ENCODE data around the gene HSPA8. TPM values are rescaled to one million over a fixed set of nuclear protein-coding genes. Genes with fewer than 3 reads are reported as not detected.
"Not testable (repeated sequence)": the region's sequence is repeated elsewhere in the genome, so short reads cannot be mapped to it uniquely, and the experiment has no call there.

Gene HSPA8
- total RNA-seq, 4 donors from 2014 or later, result 767 to 1,626 (median 1,046) TPM

DNA sequence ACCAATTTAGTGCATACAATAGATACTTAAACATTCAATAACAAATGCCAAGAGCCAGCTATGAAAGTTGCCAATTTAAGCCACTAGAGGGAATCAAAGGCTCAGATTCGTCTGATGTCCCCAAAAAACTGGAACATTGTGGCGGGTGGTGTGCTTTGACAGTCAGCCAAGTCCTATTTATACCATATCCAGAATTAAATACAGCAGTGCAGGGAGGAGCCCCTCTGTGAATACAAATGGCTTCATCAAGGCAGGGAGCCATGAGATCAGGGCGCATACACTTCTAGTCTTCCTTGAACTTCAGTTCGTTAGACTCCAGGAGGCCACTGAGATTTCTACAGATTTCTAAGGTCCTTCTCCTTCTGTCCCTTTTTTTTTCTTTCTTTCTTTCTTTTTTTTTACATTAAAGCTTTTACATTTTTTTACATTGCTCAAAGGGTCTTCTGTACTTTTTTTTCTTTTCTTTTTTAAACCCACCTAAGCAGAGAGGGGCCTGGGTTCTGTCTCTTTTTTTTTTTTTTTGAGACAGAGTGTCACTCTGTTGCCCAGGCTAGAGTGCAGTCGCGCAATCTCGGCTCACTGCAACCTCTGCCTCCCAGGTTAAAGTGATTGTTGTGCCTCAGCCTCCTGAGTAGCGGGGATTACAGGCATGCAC lies 41.5 kb upstream of the HSPA8 start:
- Histone ChIP-seq H3K27me3 (no peaks in the 10 kb centered on the region), H3K27ac (peak overlapping the region in 3 of 4 donors; percentile 49 to 54 (median 53)), H3K4me1 (peaks cover 0 to 38% (median 11%) of the 10 kb centered on the region in 3 donors), H3K36me3 (no peaks in the 10 kb centered on the region), H3K9me3 (no peaks in the 10 kb centered on the region), H3K4me3 (no peak overlapping the region)
- DNase-seq, result no peak
- WGBS, 2 donors, result 50 to 53% methylated on average over 8 of the region's 8 CpGs
- no peak for TF ChIP-seq POLR2A (IDR thresholded peaks at IDR 0.05)
- TF ChIP-seq, protein P1, sequence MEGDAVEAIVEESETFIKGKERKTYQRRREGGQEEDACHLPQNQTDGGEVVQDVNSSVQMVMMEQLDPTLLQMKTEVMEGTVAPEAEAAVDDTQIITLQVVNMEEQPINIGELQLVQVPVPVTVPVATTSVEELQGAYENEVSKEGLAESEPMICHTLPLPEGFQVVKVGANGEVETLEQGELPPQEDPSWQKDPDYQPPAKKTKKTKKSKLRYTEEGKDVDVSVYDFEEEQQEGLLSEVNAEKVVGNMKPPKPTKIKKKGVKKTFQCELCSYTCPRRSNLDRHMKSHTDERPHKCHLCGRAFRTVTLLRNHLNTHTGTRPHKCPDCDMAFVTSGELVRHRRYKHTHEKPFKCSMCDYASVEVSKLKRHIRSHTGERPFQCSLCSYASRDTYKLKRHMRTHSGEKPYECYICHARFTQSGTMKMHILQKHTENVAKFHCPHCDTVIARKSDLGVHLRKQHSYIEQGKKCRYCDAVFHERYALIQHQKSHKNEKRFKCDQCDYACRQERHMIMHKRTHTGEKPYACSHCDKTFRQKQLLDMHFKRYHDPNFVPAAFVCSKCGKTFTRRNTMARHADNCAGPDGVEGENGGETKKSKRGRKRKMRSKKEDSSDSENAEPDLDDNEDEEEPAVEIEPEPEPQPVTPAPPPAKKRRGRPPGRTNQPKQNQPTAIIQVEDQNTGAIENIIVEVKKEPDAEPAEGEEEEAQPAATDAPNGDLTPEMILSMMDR (IDR thresholded peaks at IDR 0.05), result peak; percentile 31 to 72 (median 52)
- intact Hi-C loops (cut with DNase I), result no loop called here

DNA sequence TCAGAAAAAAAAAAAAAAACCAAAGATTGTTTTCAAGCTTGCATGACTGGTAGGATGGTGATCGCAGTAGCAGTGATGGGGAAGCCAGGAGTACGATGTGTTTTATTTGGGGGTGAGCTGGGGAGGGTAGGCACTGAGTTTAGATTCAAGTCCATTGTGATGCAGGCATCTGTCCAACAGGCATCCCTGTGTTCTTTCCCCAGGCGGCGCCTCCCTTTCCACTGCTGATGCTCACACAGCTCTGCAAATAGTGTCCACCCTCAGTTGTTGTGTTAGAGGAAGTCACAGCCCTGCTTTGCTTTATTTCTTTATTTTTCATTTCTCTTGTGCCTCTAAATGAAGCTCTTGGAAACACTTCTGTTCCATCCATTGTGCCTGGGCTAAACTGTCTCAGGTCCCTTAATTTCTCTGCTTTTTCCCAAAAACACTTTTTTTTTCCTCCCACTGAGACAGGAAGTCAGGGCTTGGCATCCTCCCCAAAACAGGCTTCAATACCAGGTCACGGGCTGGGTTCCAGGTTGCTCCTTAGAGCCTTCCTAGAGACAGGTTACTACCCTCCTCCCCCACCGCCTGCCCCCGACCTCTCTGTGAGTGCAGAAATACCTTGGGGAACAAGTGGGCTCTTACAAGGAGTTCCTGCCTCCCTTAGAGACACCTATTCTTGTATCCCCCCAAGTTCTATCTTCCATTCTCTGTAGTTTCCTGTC lies 38.6 kb upstream of the HSPA8 start:
- no peak for TF ChIP-seq POLR2A (IDR thresholded peaks at IDR 0.05)
- TF ChIP-seq, protein P1 (IDR thresholded peaks at IDR 0.05), result no peak
- no peak for DNase-seq
- H3K4me1 ChIP-seq, result peaks cover 0 to 38% (median 11%) of the 10 kb centered on the region in 3 donors
- H3K27ac ChIP-seq, result peak overlapping the region in 2 of 4 donors; percentile 21 to 30
- intact Hi-C loops (cut with DNase I), result no loop called here
- H3K27me3 ChIP-seq, result no peaks in the 10 kb centered on the region
- no peak overlapping the region for H3K4me3 ChIP-seq
- 44 to 50% methylated on average over 7 of the region's 7 CpGs for WGBS, 2 donors
- no peaks in the 10 kb centered on the region for H3K36me3 ChIP-seq
- H3K9me3 ChIP-seq, result no peaks in the 10 kb centered on the region

DNA sequence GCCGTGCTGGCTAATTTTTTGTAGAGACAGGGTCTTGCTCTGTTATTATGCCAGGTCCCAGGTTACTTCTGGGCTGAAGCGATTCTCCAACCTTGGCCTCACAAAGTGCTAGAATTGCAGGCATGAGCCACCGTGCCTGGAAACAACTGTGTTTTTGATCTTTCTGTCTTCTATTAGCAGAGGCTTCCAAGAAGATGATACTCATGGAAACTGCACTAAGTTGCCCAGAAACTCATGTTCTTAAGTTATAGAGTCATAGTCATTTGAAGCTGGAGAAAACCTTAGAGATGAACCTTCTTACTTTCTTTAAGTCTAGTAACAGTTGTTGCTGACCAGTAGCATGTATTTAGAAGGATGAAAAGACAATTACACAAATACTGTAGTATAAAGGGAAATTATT lies 37.1 kb upstream of the HSPA8 start:
- no peak for TF ChIP-seq POLR2A (IDR thresholded peaks at IDR 0.05)
- TF ChIP-seq, protein P1 (IDR thresholded peaks at IDR 0.05), result no peak
- intact Hi-C loops (cut with DNase I), result no loop called here
- Histone ChIP-seq H3K27ac (no peak overlapping the region), H3K36me3 (no peaks in the 10 kb centered on the region), H3K9me3 (no peaks in the 10 kb centered on the region), H3K27me3 (no peaks in the 10 kb centered on the region), H3K4me3 (no peak overlapping the region), H3K4me1 (peaks cover 0 to 29% (median 11%) of the 10 kb centered on the region in 3 donors)
- DNase-seq, result no peak
- 58% methylated on average over 3 of the region's 3 CpGs; no CpG with 5 or more reads in 1 of the 2 donors for WGBS, 2 donors

DNA sequence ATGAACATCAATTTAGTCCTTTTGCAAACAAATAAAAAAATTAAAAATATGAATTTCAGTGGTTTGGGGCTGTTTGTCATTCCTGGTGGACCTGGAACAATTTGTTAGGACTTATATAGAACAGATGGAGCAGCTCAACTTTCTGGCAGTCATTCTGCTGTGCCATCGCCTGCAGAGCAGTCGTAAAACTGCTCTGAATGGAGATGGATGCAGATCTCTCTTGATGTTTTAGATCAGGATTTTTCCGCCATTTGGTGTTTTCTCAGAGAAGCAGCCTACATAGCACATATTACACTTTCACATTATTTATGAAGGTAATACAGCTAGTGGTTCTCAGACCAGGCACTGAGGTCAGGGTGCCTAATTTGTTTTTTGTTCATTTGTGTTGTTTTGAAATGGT lies 31.8 kb upstream of the HSPA8 start:
- WGBS, 2 donors, result 94 to 95% methylated on average over 3 of the region's 3 CpGs
- intact Hi-C loops (cut with DNase I), result no loop called here
- no peak overlapping the region for H3K4me3 ChIP-seq
- H3K9me3 ChIP-seq, result no peaks in the 10 kb centered on the region
- H3K36me3 ChIP-seq, result no peaks in the 10 kb centered on the region
- H3K27ac ChIP-seq, result no peak overlapping the region
- no peak for DNase-seq
- no peak for TF ChIP-seq POLR2A (IDR thresholded peaks at IDR 0.05)
- TF ChIP-seq, protein P1 (IDR thresholded peaks at IDR 0.05), result no peak
- H3K4me1 ChIP-seq, result no peaks in the 10 kb centered on the region
- H3K27me3 ChIP-seq, result no peaks in the 10 kb centered on the region

DNA sequence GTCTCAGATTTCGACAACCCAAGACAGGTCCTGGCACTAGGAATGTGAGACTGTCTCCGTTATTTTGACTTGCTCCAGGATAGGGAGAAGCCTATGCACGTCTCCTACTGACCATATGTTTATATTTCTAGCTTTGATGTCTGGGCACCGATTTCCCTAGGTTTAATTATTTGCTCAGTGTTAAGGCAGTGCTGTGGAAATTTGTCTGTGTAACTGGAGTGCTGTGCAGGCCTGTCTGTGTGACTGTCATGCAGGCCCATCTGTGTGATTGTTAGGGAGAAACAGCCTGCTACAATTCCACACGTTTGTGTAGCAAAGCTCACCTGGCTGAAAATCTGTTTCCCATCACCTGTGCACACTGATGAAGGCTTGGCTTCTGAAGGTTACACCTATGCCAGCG lies 29.6 kb upstream of the HSPA8 start:
- H3K27me3 ChIP-seq, result no peaks in the 10 kb centered on the region

DNA sequence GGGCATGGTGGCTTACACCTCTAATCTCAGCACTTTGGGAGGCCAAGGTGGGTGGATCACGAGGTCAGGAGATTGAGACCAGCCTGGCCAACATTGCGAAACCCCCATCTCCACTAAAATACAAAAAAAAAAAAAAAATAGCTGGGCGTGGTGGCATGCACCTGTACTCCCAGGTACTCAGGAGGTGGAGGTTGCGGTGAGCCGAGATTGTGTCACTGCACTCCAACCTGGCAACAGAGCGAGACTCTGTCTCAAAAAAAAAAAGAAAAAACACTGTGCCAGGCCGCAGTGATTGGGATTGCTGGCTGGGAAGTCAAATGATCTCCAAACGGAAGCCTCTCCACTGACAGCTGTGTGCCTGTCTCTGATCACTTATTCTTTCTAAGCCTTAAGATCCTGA lies 28.2 kb upstream of the HSPA8 start:
- H3K4me1 ChIP-seq; H3K9me3 ChIP-seq; DNase-seq; H3K27me3 ChIP-seq; H3K4me3 ChIP-seq; H3K36me3 ChIP-seq; intact Hi-C loops (cut with DNase I); H3K27ac ChIP-seq: not testable (repeated sequence)
- 83 to 94% methylated on average over 8 of the region's 8 CpGs for WGBS, 2 donors

More for the DNA sequence above, 29.6 kb upstream of the HSPA8 start:
- H3K27ac ChIP-seq, result no peak overlapping the region
- H3K4me1 ChIP-seq, result no peaks in the 10 kb centered on the region
- intact Hi-C loops (cut with DNase I), result no loop called here
- H3K4me3 ChIP-seq, result no peak overlapping the region
- WGBS, 2 donors, result 44 to 55% methylated on average over 6 of the region's 6 CpGs
- TF ChIP-seq POLR2A (IDR thresholded peaks at IDR 0.05), result no peak
- TF ChIP-seq, protein P1 (IDR thresholded peaks at IDR 0.05), result no peak
- H3K9me3 ChIP-seq, result no peaks in the 10 kb centered on the region
- H3K36me3 ChIP-seq, result no peaks in the 10 kb centered on the region
- no peak for DNase-seq

DNA sequence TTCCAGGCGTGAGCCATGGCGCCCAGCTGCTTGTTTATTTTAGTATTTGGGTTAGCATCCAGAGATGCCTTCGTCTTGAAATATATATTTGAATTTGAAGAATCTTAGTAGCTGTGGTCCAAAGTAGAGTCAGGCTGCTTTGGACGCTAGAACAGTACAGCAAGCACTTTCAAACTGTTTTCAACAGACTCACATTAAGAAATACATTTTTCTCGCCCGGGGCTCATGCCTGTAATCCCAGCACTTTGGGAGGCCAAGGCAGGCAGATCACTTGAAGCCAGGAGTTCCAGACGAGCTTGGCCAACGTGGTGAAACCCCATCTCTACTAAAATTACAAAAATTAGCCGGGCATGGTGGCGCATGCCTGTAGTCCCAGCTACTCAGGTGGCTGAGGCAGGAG lies 27.0 kb upstream of the HSPA8 start:
- H3K36me3 ChIP-seq; H3K27ac ChIP-seq; H3K4me1 ChIP-seq; H3K9me3 ChIP-seq; H3K27me3 ChIP-seq; H3K4me3 ChIP-seq; intact Hi-C loops (cut with DNase I); DNase-seq: not testable (repeated sequence)
- WGBS, 2 donors, result 83 to 86% methylated on average over 10 of the region's 10 CpGs

DNA sequence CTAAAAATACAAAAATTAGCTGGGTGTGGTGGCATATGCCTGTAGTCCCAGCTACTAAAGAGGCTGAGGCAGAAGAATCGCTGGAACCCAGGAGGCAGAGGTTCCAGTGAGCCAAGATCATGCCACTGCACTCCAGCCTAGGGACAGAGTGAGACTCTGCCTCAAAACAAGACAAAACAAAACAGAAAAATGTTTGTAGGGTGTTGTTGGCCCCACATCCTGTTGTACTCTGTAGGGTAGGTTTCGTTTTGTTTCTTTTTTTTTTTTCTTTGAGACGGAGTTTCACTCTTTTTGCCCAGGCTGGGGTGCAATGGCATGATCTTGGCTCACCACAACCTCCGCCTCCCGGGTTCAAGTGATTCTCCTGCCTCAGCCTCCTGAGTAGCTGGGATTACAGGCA lies 25.7 kb upstream of the HSPA8 start:
- 63 to 80% methylated on average over 5 of the region's 5 CpGs for WGBS, 2 donors
- H3K4me1 ChIP-seq, result peaks cover 4 to 14% (median 4%) of the 10 kb centered on the region in 3 donors
- H3K9me3 ChIP-seq; intact Hi-C loops (cut with DNase I); H3K27ac ChIP-seq; H3K27me3 ChIP-seq; H3K36me3 ChIP-seq; H3K4me3 ChIP-seq; DNase-seq: not testable (repeated sequence)
